ENCODE results near the gene RPLP1. TPM values are rescaled to one million over a fixed set of nuclear protein-coding genes. Genes with fewer than 3 reads are reported as not detected.

Gene RPLP1
- polyA plus RNA-seq, 1 of the 3 experiments (the other 2 are of a cell fraction), result 1,792 TPM

DNA sequence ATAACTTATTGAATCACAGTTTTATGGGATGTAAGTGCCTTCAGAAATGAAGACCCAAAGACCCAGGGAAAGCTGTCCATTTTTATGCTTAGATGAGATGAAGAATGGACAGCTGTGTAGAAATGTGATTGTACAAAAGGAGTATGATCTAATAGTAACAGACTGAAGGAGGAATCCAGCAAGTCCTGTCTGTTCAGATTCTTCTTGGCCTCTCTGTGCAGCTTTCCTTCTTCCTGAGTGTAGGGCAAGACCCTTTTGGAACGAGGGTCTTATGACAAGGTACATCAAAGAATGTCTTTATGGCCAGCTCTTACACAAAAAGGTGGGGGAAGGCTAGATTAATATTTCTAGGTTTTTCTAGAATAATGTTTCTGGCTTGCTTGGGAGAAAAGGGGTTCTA is 39.9 kb upstream of the RPLP1 start:
- CTCF ChIA-PET, result interaction anchor here (1.3 to 5.7 kb wide), 4 partner anchors 14 to 353 kb away, joined by 6 to 24 read pairs (median 15); no protein-coding TSS in a partner anchor
- peaks cover 90% of the 10 kb centered on the region for H3K79me2 ChIP-seq (ENCODE audit: insufficient read depth)
- peak overlapping the region; percentile 92 for H3K4me2 ChIP-seq
- H3F3A ChIP-seq (replicated peaks; ENCODE audit: insufficient read depth), result peaks cover 11% of the 10 kb centered on the region
- H3K9me2 ChIP-seq, result no peaks in the 10 kb centered on the region
- DNase-seq, result no peak
- no peaks in the 10 kb centered on the region for H3K27me3 ChIP-seq (ENCODE audit: insufficient read depth)
- peaks cover 14 to 15% of the 10 kb centered on the region in 2 experiments; a peak in 3 of 4 replicates for H3K4me1 ChIP-seq (ENCODE audit: control insufficient read depth in 1 of 2, insufficient read depth in 2 of 2, low read depth in 1 of 2, low read length in 1 of 2)
- H3K9me3 ChIP-seq, result no peaks in the 10 kb centered on the region
- TF ChIP-seq SMC3 (IDR thresholded peaks at IDR 0.05; ENCODE audit: low read depth, low read length), result no peak
- TF ChIP-seq CHD2 (IDR thresholded peaks at IDR 0.05; ENCODE audit: low read length, partially characterized antibody), result no peak
- TF ChIP-seq YY1 (IDR thresholded peaks at IDR 0.05; ENCODE audit: low read depth), result no peak
- no peak for TF ChIP-seq TAF1 (IDR thresholded peaks at IDR 0.05; ENCODE audit: borderline replicate concordance, low read depth, low read length)
- no peak for TF ChIP-seq FOXM1 (IDR thresholded peaks at IDR 0.05; ENCODE audit: low read depth)
- TF ChIP-seq, protein P1, sequence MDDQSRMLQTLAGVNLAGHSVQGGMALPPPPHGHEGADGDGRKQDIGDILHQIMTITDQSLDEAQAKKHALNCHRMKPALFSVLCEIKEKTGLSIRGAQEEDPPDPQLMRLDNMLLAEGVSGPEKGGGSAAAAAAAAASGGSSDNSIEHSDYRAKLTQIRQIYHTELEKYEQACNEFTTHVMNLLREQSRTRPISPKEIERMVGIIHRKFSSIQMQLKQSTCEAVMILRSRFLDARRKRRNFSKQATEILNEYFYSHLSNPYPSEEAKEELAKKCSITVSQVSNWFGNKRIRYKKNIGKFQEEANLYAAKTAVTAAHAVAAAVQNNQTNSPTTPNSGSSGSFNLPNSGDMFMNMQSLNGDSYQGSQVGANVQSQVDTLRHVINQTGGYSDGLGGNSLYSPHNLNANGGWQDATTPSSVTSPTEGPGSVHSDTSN (IDR thresholded peaks at IDR 0.05), result no peak
- TF ChIP-seq TEAD4 (IDR thresholded peaks at IDR 0.05; ENCODE audit: borderline replicate concordance, insufficient read depth), result no peak
- TF ChIP-seq, protein P2, sequence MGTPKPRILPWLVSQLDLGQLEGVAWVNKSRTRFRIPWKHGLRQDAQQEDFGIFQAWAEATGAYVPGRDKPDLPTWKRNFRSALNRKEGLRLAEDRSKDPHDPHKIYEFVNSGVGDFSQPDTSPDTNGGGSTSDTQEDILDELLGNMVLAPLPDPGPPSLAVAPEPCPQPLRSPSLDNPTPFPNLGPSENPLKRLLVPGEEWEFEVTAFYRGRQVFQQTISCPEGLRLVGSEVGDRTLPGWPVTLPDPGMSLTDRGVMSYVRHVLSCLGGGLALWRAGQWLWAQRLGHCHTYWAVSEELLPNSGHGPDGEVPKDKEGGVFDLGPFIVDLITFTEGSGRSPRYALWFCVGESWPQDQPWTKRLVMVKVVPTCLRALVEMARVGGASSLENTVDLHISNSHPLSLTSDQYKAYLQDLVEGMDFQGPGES (IDR thresholded peaks at IDR 0.05; ENCODE audit: low read depth, low read length), result no peak
- TF ChIP-seq RAD21 (IDR thresholded peaks at IDR 0.05; ENCODE audit: low read length), result no peak
- TF ChIP-seq JUND (IDR thresholded peaks at IDR 0.05), result no peak
- H3K36me3 ChIP-seq (replicated peaks in 1 of 2; ENCODE audit: control insufficient read depth in 1 of 2, insufficient read depth in 2 of 2, low read length in 1 of 2), result peaks cover 0 to 17% of the 10 kb centered on the region in 2 experiments
- H3K27ac ChIP-seq (ENCODE audit: low read depth in 2 of 2, low read length in 1 of 2), result no peak overlapping the region
- WGBS (ENCODE audit: low lambda C conversion rate), result 92% methylated on average over 1 of the region's 1 CpG
- POLR2A ChIA-PET, result no interaction called here
- H2AFZ ChIP-seq (ENCODE audit: low read depth), result no peak overlapping the region
- no peaks in the 10 kb centered on the region for H4K20me1 ChIP-seq (ENCODE audit: insufficient read depth)
- H3K4me3 ChIP-seq (ENCODE audit: low read depth in 2 of 2, low read length in 1 of 2), result no peak overlapping the region
- H3K9ac ChIP-seq, result no peak overlapping the region

DNA sequence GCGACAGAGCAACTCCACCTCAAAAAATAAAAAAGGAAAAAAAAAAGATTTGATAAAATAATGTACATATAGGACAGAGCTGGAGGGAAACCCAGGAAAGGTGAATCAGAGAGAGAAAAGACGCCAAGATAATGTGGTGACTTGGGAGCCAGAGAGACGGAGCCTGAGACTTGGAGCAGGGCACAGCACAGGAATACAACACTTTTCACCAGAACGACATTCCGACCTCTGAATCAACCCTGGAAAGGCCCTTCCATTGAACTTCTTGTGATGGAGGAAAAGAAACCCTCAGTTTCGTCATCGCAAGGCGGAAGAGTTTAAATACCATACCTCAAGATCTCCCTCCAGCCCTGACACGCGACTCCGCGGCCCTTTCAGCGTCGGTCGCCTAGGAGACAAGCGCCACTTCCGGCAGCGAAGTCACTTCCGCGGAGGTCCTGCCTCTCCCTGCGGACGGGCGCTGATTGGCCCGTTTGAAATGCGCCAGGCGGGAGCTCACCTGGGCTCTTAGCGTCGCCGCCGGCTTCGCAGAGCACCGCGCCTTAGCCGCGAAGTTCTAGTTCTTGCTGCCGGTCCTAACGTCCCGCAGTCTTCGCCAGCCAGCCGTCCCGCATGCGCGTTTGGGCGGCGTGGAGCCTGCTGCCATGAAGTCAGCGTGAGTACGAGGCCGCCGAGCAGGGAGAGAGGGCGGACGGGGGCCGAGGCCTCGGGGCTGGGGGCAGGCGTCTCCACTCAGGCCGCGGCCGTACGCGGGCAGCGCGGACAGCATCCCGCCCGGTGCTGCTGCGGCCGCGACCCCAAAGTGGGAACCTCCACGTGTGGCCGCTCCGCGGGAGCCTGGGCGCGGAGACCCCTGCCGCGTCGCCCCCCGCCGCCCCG is 38.6 kb upstream of the RPLP1 start, which contains the start of gene KIF23:
Gene KIF23 (plus strand): TSS at position 528 of the 879 bp plus-strand sequence. CDS start 117 bp downstream, at position 645.
- Histone ChIP-seq H3K9ac (peak within 1 kb of the TSS; percentile 87), H2AFZ (ENCODE audit: low read depth) (peak within 1 kb of the TSS; percentile 80), H3K27me3 (ENCODE audit: insufficient read depth) (no peaks in the 10 kb centered on the region), H4K20me1 (ENCODE audit: insufficient read depth) (no peaks in the 10 kb centered on the region), H3F3A (replicated peaks; ENCODE audit: insufficient read depth) (peaks cover 11% of the 10 kb centered on the region), H3K79me2 (ENCODE audit: insufficient read depth) (peaks cover 92% of the 10 kb centered on the region), H3K9me3 (no peaks in the 10 kb centered on the region), H3K4me3 (ENCODE audit: low read depth in 2 of 2, low read length in 1 of 2) (peak within 1 kb of the TSS; percentile 82 to 95), H3K4me1 (ENCODE audit: control insufficient read depth in 1 of 2, insufficient read depth in 2 of 2, low read depth in 1 of 2, low read length in 1 of 2) (peaks cover 10 to 22% of the 10 kb centered on the region in 2 experiments; a peak in 3 of 4 replicates), H3K27ac (ENCODE audit: low read depth in 2 of 2, low read length in 1 of 2) (peak within 1 kb of the TSS; percentile 85 to 86), H3K9me2 (no peaks in the 10 kb centered on the region), H3K36me3 (replicated peaks in 1 of 2; ENCODE audit: control insufficient read depth in 1 of 2, insufficient read depth in 2 of 2, low read length in 1 of 2) (peaks cover 7 to 27% of the 10 kb centered on the region in 2 experiments), H3K4me2 (peak within 1 kb of the TSS; percentile 92)
- CTCF ChIA-PET, result interaction anchor here (1.5 to 5.7 kb wide), 2 partner anchors 352 to 355 kb away, joined by 6 to 24 read pairs; no protein-coding TSS in a partner anchor
- POLR2A ChIA-PET, result interaction anchor here (1.0 to 2.3 kb wide), 2 partner anchors 38 to 49 kb away, joined by 3 to 14 read pairs; partner anchors contain the start of gene RPLP1
- WGBS (ENCODE audit: low lambda C conversion rate), result 8% methylated on average over 18 of the region's 78 CpGs
- peak; percentile 95 for DNase-seq
- TF ChIP-seq RCOR1 (IDR thresholded peaks at IDR 0.05; ENCODE audit: low read length) (0 out of 2 replicates have a peak, but pooled peaks have one; percentile 15), RXRA (IDR thresholded peaks at IDR 0.05; ENCODE audit: borderline replicate concordance, low read depth) (no peak), SMC3 (IDR thresholded peaks at IDR 0.05; ENCODE audit: low read depth, low read length) (no peak), RFX5 (IDR thresholded peaks at IDR 0.05; ENCODE audit: low read length) (peak; percentile 60; the same call in 1 of the 2 replicates), FOXJ3 (CRISPR knock-in tag; IDR thresholded peaks at IDR 0.05) (no peak), ELF1 (IDR thresholded peaks at IDR 0.05) (peak; percentile 76)
- TF ChIP-seq, protein P3, sequence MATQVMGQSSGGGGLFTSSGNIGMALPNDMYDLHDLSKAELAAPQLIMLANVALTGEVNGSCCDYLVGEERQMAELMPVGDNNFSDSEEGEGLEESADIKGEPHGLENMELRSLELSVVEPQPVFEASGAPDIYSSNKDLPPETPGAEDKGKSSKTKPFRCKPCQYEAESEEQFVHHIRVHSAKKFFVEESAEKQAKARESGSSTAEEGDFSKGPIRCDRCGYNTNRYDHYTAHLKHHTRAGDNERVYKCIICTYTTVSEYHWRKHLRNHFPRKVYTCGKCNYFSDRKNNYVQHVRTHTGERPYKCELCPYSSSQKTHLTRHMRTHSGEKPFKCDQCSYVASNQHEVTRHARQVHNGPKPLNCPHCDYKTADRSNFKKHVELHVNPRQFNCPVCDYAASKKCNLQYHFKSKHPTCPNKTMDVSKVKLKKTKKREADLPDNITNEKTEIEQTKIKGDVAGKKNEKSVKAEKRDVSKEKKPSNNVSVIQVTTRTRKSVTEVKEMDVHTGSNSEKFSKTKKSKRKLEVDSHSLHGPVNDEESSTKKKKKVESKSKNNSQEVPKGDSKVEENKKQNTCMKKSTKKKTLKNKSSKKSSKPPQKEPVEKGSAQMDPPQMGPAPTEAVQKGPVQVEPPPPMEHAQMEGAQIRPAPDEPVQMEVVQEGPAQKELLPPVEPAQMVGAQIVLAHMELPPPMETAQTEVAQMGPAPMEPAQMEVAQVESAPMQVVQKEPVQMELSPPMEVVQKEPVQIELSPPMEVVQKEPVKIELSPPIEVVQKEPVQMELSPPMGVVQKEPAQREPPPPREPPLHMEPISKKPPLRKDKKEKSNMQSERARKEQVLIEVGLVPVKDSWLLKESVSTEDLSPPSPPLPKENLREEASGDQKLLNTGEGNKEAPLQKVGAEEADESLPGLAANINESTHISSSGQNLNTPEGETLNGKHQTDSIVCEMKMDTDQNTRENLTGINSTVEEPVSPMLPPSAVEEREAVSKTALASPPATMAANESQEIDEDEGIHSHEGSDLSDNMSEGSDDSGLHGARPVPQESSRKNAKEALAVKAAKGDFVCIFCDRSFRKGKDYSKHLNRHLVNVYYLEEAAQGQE (IDR thresholded peaks at IDR 0.05; ENCODE audit: low read depth, low read length), result no peak
- TF ChIP-seq, protein P4, sequence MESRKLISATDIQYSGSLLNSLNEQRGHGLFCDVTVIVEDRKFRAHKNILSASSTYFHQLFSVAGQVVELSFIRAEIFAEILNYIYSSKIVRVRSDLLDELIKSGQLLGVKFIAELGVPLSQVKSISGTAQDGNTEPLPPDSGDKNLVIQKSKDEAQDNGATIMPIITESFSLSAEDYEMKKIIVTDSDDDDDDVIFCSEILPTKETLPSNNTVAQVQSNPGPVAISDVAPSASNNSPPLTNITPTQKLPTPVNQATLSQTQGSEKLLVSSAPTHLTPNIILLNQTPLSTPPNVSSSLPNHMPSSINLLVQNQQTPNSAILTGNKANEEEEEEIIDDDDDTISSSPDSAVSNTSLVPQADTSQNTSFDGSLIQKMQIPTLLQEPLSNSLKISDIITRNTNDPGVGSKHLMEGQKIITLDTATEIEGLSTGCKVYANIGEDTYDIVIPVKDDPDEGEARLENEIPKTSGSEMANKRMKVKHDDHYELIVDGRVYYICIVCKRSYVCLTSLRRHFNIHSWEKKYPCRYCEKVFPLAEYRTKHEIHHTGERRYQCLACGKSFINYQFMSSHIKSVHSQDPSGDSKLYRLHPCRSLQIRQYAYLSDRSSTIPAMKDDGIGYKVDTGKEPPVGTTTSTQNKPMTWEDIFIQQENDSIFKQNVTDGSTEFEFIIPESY (IDR thresholded peaks at IDR 0.05; ENCODE audit: borderline replicate concordance, low read depth), result no peak
